HepG2 (cell line): Measurements from ENCODE around the gene MLXIPL. TPM values are rescaled to one million over a fixed set of nuclear protein-coding genes. Genes with fewer than 3 reads are reported as not detected.

ENCODE experiments used
- AHR ChIP-seq: IDR thresholded peaks from 2 replicates; pipeline ENCODE4 v1.6.1; 2018; ENCODE audit warnings: missing genetic modification reagents, missing compliant biosample characterization
- CBFB ChIP-seq: sonication (generic); formaldehyde crosslinking; IDR thresholded peaks from 2 replicates; pipeline ENCODE4 v1.4.0; 2020; ENCODE audit warnings: missing genetic modification reagents
- EEA1 ChIP-seq: sonication (generic); formaldehyde crosslinking; IDR thresholded peaks from 2 replicates; pipeline ENCODE4 v1.5.1; 2020; ENCODE audit warnings: mild to moderate bottlenecking, missing genetic modification reagents, borderline replicate concordance
- ESRRA ChIP-seq: sonication (generic); formaldehyde crosslinking; IDR thresholded peaks from 2 replicates; pipeline ENCODE4 v1.5.1; 2020; ENCODE audit warnings: mild to moderate bottlenecking, low read depth, missing genetic modification reagents
- GATAD1 ChIP-seq: IDR thresholded peaks from 2 replicates; pipeline ENCODE4 v1.6.1; 2016; ENCODE audit warnings: missing genetic modification reagents, missing compliant biosample characterization
- GATAD2A ChIP-seq: IDR thresholded peaks from 2 replicates; pipeline ENCODE4 v1.6.1; 2016
- HNRNPK ChIP-seq: fragments of 200-400 bp; formaldehyde crosslinking; IDR thresholded peaks from 2 replicates; pipeline ENCODE4 v1.6.1; 2018; ENCODE audit warnings: low read length, low read depth, moderate library complexity, mild to moderate bottlenecking; ENCODE audit not compliant: poor library complexity, severe bottlenecking
- MED1 ChIP-seq: sonication (generic); formaldehyde crosslinking; IDR thresholded peaks from 2 replicates; pipeline ENCODE4 v1.4.0; 2020; ENCODE audit warnings: missing genetic modification reagents
- MED8 ChIP-seq: sonication (generic); formaldehyde crosslinking; IDR thresholded peaks from 2 replicates; pipeline ENCODE4 v1.8.1; 2023; ENCODE audit warnings: mild to moderate bottlenecking, missing genetic modification reagents; ENCODE audit not compliant: insufficient replicate concordance
- MIER2 ChIP-seq: IDR thresholded peaks from 2 replicates; pipeline ENCODE4 v1.6.1; 2016; ENCODE audit warnings: missing biosample characterization, missing genetic modification reagents
- MTA1 ChIP-seq: sonication (generic); formaldehyde crosslinking; IDR thresholded peaks from 2 replicates; pipeline ENCODE4 v1.4.0; 2020; ENCODE audit warnings: missing genetic modification reagents, mild to moderate bottlenecking, borderline replicate concordance
- PHB2 ChIP-seq: fragments of 450-650 bp; IDR thresholded peaks from 2 replicates; pipeline ENCODE4 v1.6.1; 2018; ENCODE audit not compliant: partially characterized antibody
- RBFOX2 ChIP-seq: fragments of 200-400 bp; formaldehyde crosslinking; IDR thresholded peaks from 2 replicates; pipeline ENCODE4 v1.6.1; 2017; ENCODE audit warnings: low read depth, mild to moderate bottlenecking, low read length
- RXRB ChIP-seq: IDR thresholded peaks from 2 replicates; pipeline ENCODE4 v1.6.1; 2016; ENCODE audit warnings: borderline replicate concordance, missing genetic modification reagents, missing compliant biosample characterization
- SOX5 ChIP-seq: IDR thresholded peaks from 2 replicates; pipeline ENCODE4 v1.6.1; 2016; ENCODE audit warnings: borderline replicate concordance
- ZC3H13 ChIP-seq: sonication (generic); formaldehyde crosslinking; IDR thresholded peaks from 2 replicates; pipeline ENCODE4 v1.8.1; 2023; ENCODE audit warnings: mild to moderate bottlenecking, missing genetic modification reagents, moderate library complexity
- ZMYM4 ChIP-seq: sonication (generic); formaldehyde crosslinking; IDR thresholded peaks from 2 replicates; pipeline ENCODE4 v1.8.1; 2023; ENCODE audit warnings: mild to moderate bottlenecking, missing genetic modification reagents
- ZNF30 ChIP-seq: sonication (generic); formaldehyde crosslinking; IDR thresholded peaks from 2 replicates; pipeline ENCODE4 v1.5.0; 2020; ENCODE audit warnings: mild to moderate bottlenecking, missing genetic modification reagents
- ZNF547 ChIP-seq: sonication (generic); formaldehyde crosslinking; IDR thresholded peaks from 2 replicates; pipeline ENCODE4 v1.5.1; 2020; ENCODE audit warnings: mild to moderate bottlenecking, missing genetic modification reagents
- ZNF720 ChIP-seq: sonication (generic); formaldehyde crosslinking; IDR thresholded peaks from 2 replicates; pipeline ENCODE4 v1.4.0; 2020; ENCODE audit warnings: missing genetic modification reagents
- polyA plus RNA-seq, 8 experiments: library from polyadenylated mRNA; depleted of rRNA in 3 of 8; stranded (reverse) in 7 of 8; unstranded in 1 of 8; fragments of >200 nt; fragmentation: Illumina TruSeq in 4 of 8; extraction: Trizol in 4 of 8; gene quantifications; 2 replicates each; pipeline versions ENCODE4 v1.2.1 to v1.2.3, GENCODE V29; 2011 to 2016; ENCODE audit warnings: low read depth in 4 of 8, missing spikeins in 1 of 8, mixed read lengths in 1 of 8; ENCODE audit not compliant: insufficient read depth in 1 of 8
- total RNA-seq, 5 experiments: library from RNA; depleted of rRNA; stranded (reverse); fragments of >200 nt; fragmentation: Illumina TruSeq; extraction: Trizol; gene quantifications; 2 replicates each; pipeline ENCODE4 v1.2.3, GENCODE V29; 2016; ENCODE audit warnings: low read depth in 1 of 5
- TF ChIP-seq, protein P1 (sequence below): sonication (generic); formaldehyde crosslinking; IDR thresholded peaks from 2 replicates; pipeline ENCODE4 v1.4.0; 2020; ENCODE audit warnings: mild to moderate bottlenecking, missing genetic modification reagents
- TF ChIP-seq, protein P2 (sequence below): sonication (generic); formaldehyde crosslinking; IDR thresholded peaks from 2 replicates; pipeline ENCODE4 v1.5.0; 2020; ENCODE audit warnings: missing genetic modification reagents
- TF ChIP-seq, protein P3 (sequence below): sonication (generic); formaldehyde crosslinking; IDR thresholded peaks from 2 replicates; pipeline ENCODE4 v1.4.0; 2020; ENCODE audit warnings: mild to moderate bottlenecking, missing genetic modification reagents
- TF ChIP-seq, protein P4 (sequence below): sonication (generic); formaldehyde crosslinking; IDR thresholded peaks from 2 replicates; pipeline ENCODE4 v1.4.0; 2020; ENCODE audit warnings: missing genetic modification reagents, borderline replicate concordance
- TF ChIP-seq, protein P5 (sequence below): sonication (generic); formaldehyde crosslinking; IDR thresholded peaks from 2 replicates; pipeline ENCODE4 v1.8.1; 2023; ENCODE audit warnings: mild to moderate bottlenecking, moderate library complexity, missing genetic modification reagents

Gene MLXIPL
- total and polyA plus RNA-seq, 2 of the 13 experiments (the other 11 are each of a cell fraction or from before 2014, with no cell fraction given), result 51.6 to 60.1 TPM

DNA sequence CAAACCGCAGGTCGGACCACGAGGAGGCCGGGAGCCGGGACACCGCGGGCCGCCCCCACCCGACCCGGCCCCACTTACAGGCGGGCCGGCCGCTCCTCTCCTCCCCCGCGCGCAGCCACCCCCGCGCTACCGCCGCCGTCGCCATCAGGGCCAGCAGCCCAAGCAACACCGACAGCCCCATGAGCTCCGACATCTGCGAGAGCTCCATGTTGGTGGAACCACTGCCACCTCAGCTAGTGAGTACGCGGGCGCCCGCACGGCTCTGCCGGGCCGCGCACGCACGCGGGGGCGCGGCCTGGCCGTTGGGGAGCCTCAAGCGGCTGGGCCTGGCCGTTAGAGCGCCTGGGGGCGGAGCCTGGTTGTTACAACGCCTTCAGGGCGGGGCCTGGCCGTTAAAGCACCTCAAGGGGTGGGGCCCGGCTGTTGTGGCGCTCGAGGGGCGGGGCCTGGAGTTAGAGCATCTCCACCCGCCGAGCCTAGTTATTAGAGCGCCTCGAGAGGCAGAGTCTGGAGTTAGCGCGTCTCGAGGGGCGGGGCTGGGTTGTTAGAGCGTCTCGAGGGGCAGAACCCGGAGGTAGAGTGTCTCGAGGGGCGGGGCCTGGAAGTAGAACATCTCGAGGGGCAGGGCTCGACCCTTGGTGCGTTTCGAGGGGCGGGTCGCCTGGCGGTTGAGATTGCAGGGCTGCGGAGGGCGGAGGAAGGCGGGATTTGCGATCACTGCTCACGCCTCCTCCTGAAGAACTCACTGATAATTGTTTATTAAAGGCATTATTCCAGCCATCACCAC lies 45.8 kb downstream of the MLXIPL start, which contains the start of gene TBL2 (continued):
- TF ChIP-seq MTA1 (CRISPR knock-in tag), result no peak
- no peak for TF ChIP-seq GATAD2A
- no peak for TF ChIP-seq CBFB
- TF ChIP-seq MIER2, result no peak
- no peak for TF ChIP-seq ZMYM4 (CRISPR knock-in tag)
- 0 out of 2 replicates have a peak, but pooled peaks have one; percentile 16 for TF ChIP-seq SOX5 (CRISPR knock-in tag)
- TF ChIP-seq, protein P1, sequence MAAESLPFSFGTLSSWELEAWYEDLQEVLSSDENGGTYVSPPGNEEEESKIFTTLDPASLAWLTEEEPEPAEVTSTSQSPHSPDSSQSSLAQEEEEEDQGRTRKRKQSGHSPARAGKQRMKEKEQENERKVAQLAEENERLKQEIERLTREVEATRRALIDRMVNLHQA (CRISPR knock-in tag), result no peak
- peak; percentile 19 for TF ChIP-seq HNRNPK
- no peak for TF ChIP-seq ESRRA
- TF ChIP-seq, protein P2, sequence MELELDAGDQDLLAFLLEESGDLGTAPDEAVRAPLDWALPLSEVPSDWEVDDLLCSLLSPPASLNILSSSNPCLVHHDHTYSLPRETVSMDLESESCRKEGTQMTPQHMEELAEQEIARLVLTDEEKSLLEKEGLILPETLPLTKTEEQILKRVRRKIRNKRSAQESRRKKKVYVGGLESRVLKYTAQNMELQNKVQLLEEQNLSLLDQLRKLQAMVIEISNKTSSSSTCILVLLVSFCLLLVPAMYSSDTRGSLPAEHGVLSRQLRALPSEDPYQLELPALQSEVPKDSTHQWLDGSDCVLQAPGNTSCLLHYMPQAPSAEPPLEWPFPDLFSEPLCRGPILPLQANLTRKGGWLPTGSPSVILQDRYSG (CRISPR knock-in tag), result 0 out of 2 replicates have a peak, but pooled peaks have one; percentile 54
- TF ChIP-seq GATAD1 (CRISPR knock-in tag), result peak; percentile 32; the same call in 1 of the 2 replicates
- TF ChIP-seq AHR (CRISPR knock-in tag), result no peak
- no peak for TF ChIP-seq PHB2
- no peak for TF ChIP-seq ZNF30 (CRISPR knock-in tag)
- TF ChIP-seq ZNF547 (CRISPR knock-in tag), result peak; percentile 65; the same call in 1 of the 2 replicates
- TF ChIP-seq RXRB (CRISPR knock-in tag), result no peak
- peak; percentile 97 for TF ChIP-seq RBFOX2
- peak; percentile 37; the same call in 1 of the 2 replicates for TF ChIP-seq MED1 (CRISPR knock-in tag)
- TF ChIP-seq, protein P3, sequence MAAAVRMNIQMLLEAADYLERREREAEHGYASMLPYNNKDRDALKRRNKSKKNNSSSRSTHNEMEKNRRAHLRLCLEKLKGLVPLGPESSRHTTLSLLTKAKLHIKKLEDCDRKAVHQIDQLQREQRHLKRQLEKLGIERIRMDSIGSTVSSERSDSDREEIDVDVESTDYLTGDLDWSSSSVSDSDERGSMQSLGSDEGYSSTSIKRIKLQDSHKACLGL (CRISPR knock-in tag), result peak; percentile 52; the same call in 1 of the 2 replicates
- TF ChIP-seq, protein P4, sequence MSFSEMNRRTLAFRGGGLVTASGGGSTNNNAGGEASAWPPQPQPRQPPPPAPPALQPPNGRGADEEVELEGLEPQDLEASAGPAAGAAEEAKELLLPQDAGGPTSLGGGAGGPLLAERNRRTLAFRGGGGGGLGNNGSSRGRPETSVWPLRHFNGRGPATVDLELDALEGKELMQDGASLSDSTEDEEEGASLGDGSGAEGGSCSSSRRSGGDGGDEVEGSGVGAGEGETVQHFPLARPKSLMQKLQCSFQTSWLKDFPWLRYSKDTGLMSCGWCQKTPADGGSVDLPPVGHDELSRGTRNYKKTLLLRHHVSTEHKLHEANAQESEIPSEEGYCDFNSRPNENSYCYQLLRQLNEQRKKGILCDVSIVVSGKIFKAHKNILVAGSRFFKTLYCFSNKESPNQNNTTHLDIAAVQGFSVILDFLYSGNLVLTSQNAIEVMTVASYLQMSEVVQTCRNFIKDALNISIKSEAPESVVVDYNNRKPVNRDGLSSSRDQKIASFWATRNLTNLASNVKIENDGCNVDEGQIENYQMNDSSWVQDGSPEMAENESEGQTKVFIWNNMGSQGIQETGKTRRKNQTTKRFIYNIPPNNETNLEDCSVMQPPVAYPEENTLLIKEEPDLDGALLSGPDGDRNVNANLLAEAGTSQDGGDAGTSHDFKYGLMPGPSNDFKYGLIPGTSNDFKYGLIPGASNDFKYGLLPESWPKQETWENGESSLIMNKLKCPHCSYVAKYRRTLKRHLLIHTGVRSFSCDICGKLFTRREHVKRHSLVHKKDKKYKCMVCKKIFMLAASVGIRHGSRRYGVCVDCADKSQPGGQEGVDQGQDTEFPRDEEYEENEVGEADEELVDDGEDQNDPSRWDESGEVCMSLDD (CRISPR knock-in tag), result no peak; the same call in 1 of the 2 replicates
- 0 out of 2 replicates have a peak, but pooled peaks have one; percentile 23 for TF ChIP-seq EEA1 (CRISPR knock-in tag)
- TF ChIP-seq, protein P5, sequence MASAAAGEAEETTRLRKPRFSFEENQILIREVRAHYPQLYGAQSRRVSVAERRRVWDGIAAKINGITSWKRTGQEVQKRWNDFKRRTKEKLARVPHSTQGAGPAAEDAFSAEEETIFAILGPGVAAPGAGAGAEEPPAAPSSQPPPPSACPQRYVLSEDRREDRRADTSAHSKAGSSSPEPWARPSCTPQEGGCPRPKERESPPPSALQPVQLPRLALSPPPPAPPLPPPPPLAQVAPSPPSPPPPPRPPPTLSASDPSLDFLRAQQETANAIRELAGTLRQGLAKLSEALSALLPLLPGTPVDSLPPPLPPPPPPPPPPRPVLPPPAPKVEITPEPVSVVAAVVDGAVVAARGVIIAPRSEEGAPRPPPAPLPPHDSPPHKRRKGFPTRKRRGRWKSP (CRISPR knock-in tag), result peak; percentile 90
- peak; percentile 88 for TF ChIP-seq ZC3H13
- no peak for TF ChIP-seq ZNF720
- no peak for TF ChIP-seq MED8 (CRISPR knock-in tag)
